Activated T-helper 2 cell treated with anti-CD3 and anti-CD28 coated beads, Interferon-gamma antibody, Interleukin-2, Interleukin-4, amounts not matched to agents 10 μg/mL and 5 μg/mL and 100 μg/mL, durations not matched to agents 14 hours and 24 hours and 36 hours (primary cell): ENCODE measurements around the gene SLC24A5. TPM values are rescaled to one million over a fixed set of nuclear protein-coding genes. Genes with fewer than 3 reads are reported as not detected.

Source experiments
- DNase-seq: peaks from one replicate; pipeline ENCODE4 v3.0.0; 2021; ENCODE audit warnings: low spot score
- H3K27ac Mint-ChIP-seq: one replicate; pipeline ENCODE4 v1.8.0; 2021; ENCODE audit warnings: mixed read lengths
- H3K27me3 Mint-ChIP-seq: one replicate; pipeline ENCODE4 v1.8.0; 2021; ENCODE audit warnings: low read depth, mixed read lengths
- H3K36me3 Mint-ChIP-seq: one replicate; pipeline ENCODE4 v1.8.0; 2021; ENCODE audit warnings: low read depth, mixed read lengths
- H3K4me1 Mint-ChIP-seq: one replicate; pipeline ENCODE4 v1.8.0; 2021; ENCODE audit warnings: low read depth, mixed read lengths
- H3K4me3 Mint-ChIP-seq: one replicate; pipeline ENCODE4 v1.8.0; 2021; ENCODE audit warnings: low read depth, mild to moderate bottlenecking, moderate library complexity, mixed read lengths
- H3K9me3 Mint-ChIP-seq: one replicate; pipeline ENCODE4 v1.8.0; 2021; ENCODE audit warnings: mixed read lengths
- intact Hi-C: fragments of 100-400 bp; cut with micrococcal nuclease; formaldehyde crosslinking; loops from one replicate; pipeline ENCODE4 v1.15.1; 2023
- total RNA-seq: library from RNA; stranded (reverse); gene quantifications from 2 replicates; pipeline ENCODE4 v1.2.3, GENCODE V29; 2022

Gene SLC24A5
- total RNA-seq, 1 donor from 2014 or later, result not detected

- Mint-ChIP-seq H3K9me3 (no peaks in the 10 kb centered on the region), H3K36me3 (no peaks in the 10 kb centered on the region), H3K27ac (no peak overlapping the region), H3K27me3 (no peaks in the 10 kb centered on the region), H3K4me1 (no peaks in the 10 kb centered on the region), H3K4me3 (no peak overlapping the region)
- DNase-seq, result no peak
- intact Hi-C loops, result no loop called here
These were observed 29.3 kb upstream of the SLC24A5 start for GRCh38 chr15:48091522-48091921.

GRCh38 chr15:48096355-48096786 is 24.4 kb upstream of the SLC24A5 start:
- peaks cover 8% of the 10 kb centered on the region for H3K27me3 Mint-ChIP-seq
- H3K36me3 Mint-ChIP-seq, result no peaks in the 10 kb centered on the region
- intact Hi-C loops, result no loop called here
- no peak overlapping the region for H3K27ac Mint-ChIP-seq
- no peaks in the 10 kb centered on the region for H3K4me1 Mint-ChIP-seq
- no peaks in the 10 kb centered on the region for H3K9me3 Mint-ChIP-seq
- no peak overlapping the region for H3K4me3 Mint-ChIP-seq
- no peak for DNase-seq

GRCh38 chr15:48096813-48097212 is 24.0 kb upstream of the SLC24A5 start:
- Mint-ChIP-seq H3K4me1 (no peaks in the 10 kb centered on the region), H3K27me3 (peaks cover 8% of the 10 kb centered on the region), H3K27ac (no peak overlapping the region), H3K9me3 (no peaks in the 10 kb centered on the region), H3K4me3 (no peak overlapping the region), H3K36me3 (no peaks in the 10 kb centered on the region)
- intact Hi-C loops, result no loop called here
- no peak for DNase-seq

GRCh38 chr15:48097264-48097663 is 23.5 kb upstream of the SLC24A5 start:
- no peak overlapping the region for H3K27ac Mint-ChIP-seq
- intact Hi-C loops, result no loop called here
- no peak for DNase-seq
- peaks cover 10% of the 10 kb centered on the region for H3K27me3 Mint-ChIP-seq
- H3K36me3 Mint-ChIP-seq, result no peaks in the 10 kb centered on the region
- no peak overlapping the region for H3K4me3 Mint-ChIP-seq
- no peaks in the 10 kb centered on the region for H3K4me1 Mint-ChIP-seq
- H3K9me3 Mint-ChIP-seq, result no peaks in the 10 kb centered on the region

- no peaks in the 10 kb centered on the region for H3K36me3 Mint-ChIP-seq
- H3K9me3 Mint-ChIP-seq, result no peaks in the 10 kb centered on the region
- H3K27ac Mint-ChIP-seq, result no peak overlapping the region
- intact Hi-C loops, result no loop called here
- DNase-seq, result no peak
- no peak overlapping the region for H3K4me3 Mint-ChIP-seq
- peaks cover 28% of the 10 kb centered on the region for H3K27me3 Mint-ChIP-seq
- H3K4me1 Mint-ChIP-seq, result no peaks in the 10 kb centered on the region
These were observed 19.3 kb upstream of the SLC24A5 start for GRCh38 chr15:48101376-48101961.

- H3K27ac Mint-ChIP-seq, result no peak overlapping the region
- H3K27me3 Mint-ChIP-seq, result peaks cover 35% of the 10 kb centered on the region
- H3K4me1 Mint-ChIP-seq, result no peaks in the 10 kb centered on the region
- H3K4me3 Mint-ChIP-seq, result no peak overlapping the region
- no peak for DNase-seq
- intact Hi-C loops, result no loop called here
- H3K36me3 Mint-ChIP-seq, result no peaks in the 10 kb centered on the region
- H3K9me3 Mint-ChIP-seq, result no peaks in the 10 kb centered on the region
These were observed 18.6 kb upstream of the SLC24A5 start for GRCh38 chr15:48102167-48102566.

- no peak for DNase-seq
- no peak overlapping the region for H3K4me3 Mint-ChIP-seq
- no peaks in the 10 kb centered on the region for H3K4me1 Mint-ChIP-seq
- no peaks in the 10 kb centered on the region for H3K9me3 Mint-ChIP-seq
- no peak overlapping the region for H3K27ac Mint-ChIP-seq
- intact Hi-C loops, result no loop called here
- H3K27me3 Mint-ChIP-seq, result peaks cover 34% of the 10 kb centered on the region
- no peaks in the 10 kb centered on the region for H3K36me3 Mint-ChIP-seq
These were observed 17.1 kb upstream of the SLC24A5 start for GRCh38 chr15:48103647-48104046.

- Mint-ChIP-seq H3K4me1 (no peaks in the 10 kb centered on the region), H3K27ac (no peak overlapping the region), H3K4me3 (no peak overlapping the region), H3K36me3 (no peaks in the 10 kb centered on the region), H3K9me3 (no peaks in the 10 kb centered on the region), H3K27me3 (peaks cover 35% of the 10 kb centered on the region)
- DNase-seq, result no peak
- intact Hi-C loops, result no loop called here
These were observed 14.9 kb upstream of the SLC24A5 start for GRCh38 chr15:48105936-48106335.

GRCh38 chr15:48109212-48109611 is 11.6 kb upstream of the SLC24A5 start:
- intact Hi-C loops, result no loop called here
- H3K4me3 Mint-ChIP-seq, result no peak overlapping the region
- DNase-seq, result no peak
- no peaks in the 10 kb centered on the region for H3K9me3 Mint-ChIP-seq
- H3K27me3 Mint-ChIP-seq, result peaks cover 24% of the 10 kb centered on the region
- H3K36me3 Mint-ChIP-seq, result no peaks in the 10 kb centered on the region
- no peaks in the 10 kb centered on the region for H3K4me1 Mint-ChIP-seq
- no peak overlapping the region for H3K27ac Mint-ChIP-seq

- H3K4me3 Mint-ChIP-seq, result no peak overlapping the region
- no peaks in the 10 kb centered on the region for H3K9me3 Mint-ChIP-seq
- no peaks in the 10 kb centered on the region for H3K4me1 Mint-ChIP-seq
- DNase-seq, result no peak
- H3K27me3 Mint-ChIP-seq, result peaks cover 21% of the 10 kb centered on the region
- H3K36me3 Mint-ChIP-seq, result no peaks in the 10 kb centered on the region
- intact Hi-C loops, result loop anchor here (10.0 kb wide), 1 partner anchor 145 kb away; no protein-coding TSS in a partner anchor
- H3K27ac Mint-ChIP-seq, result no peak overlapping the region
These were observed 10.8 kb upstream of the SLC24A5 start for GRCh38 chr15:48109856-48110531.

- Mint-ChIP-seq H3K27me3 (peaks cover 11% of the 10 kb centered on the region), H3K27ac (no peak overlapping the region), H3K9me3 (no peaks in the 10 kb centered on the region), H3K4me3 (no peak overlapping the region), H3K4me1 (no peaks in the 10 kb centered on the region), H3K36me3 (no peaks in the 10 kb centered on the region)
- intact Hi-C loops, result loop anchor here (10.0 kb wide), 1 partner anchor 143 kb away; no protein-coding TSS in a partner anchor
- DNase-seq, result no peak
These were observed 8.5 kb upstream of the SLC24A5 start for GRCh38 chr15:48112242-48112641.

GRCh38 chr15:48119277-48119676 is 1.5 kb upstream of the SLC24A5 start:
- Mint-ChIP-seq H3K36me3 (no peaks in the 10 kb centered on the region), H3K9me3 (no peaks in the 10 kb centered on the region), H3K27me3 (peaks cover 8% of the 10 kb centered on the region), H3K4me1 (no peaks in the 10 kb centered on the region), H3K27ac (no peak overlapping the region), H3K4me3 (no peak overlapping the region)
- DNase-seq, result no peak
- intact Hi-C loops, result loop anchor here (10.0 kb wide), 1 partner anchor 136 kb away; no protein-coding TSS in a partner anchor

- DNase-seq, result no peak
- peaks cover 15% of the 10 kb centered on the region for H3K27me3 Mint-ChIP-seq
- H3K4me3 Mint-ChIP-seq, result no peak overlapping the region
- no peak overlapping the region for H3K27ac Mint-ChIP-seq
- no peaks in the 10 kb centered on the region for H3K4me1 Mint-ChIP-seq
- no peaks in the 10 kb centered on the region for H3K9me3 Mint-ChIP-seq
- no peaks in the 10 kb centered on the region for H3K36me3 Mint-ChIP-seq
- intact Hi-C loops, result no loop called here
These were observed 1.1 kb downstream of the SLC24A5 start for GRCh38 chr15:48121849-48122248.
